HG02571 (cell line): ENCODE measurements around the gene RHBDL1.

ENCODE experiments used
- ATAC-seq: cut with Tn5 transposase; IDR thresholded peaks from one replicate; pipeline ENCODE4 v1.9.1; 2021; ENCODE audit warnings: mild to moderate bottlenecking, moderate library complexity; ENCODE audit not compliant: unreplicated experiment

RHBDL1 gene

DNA sequence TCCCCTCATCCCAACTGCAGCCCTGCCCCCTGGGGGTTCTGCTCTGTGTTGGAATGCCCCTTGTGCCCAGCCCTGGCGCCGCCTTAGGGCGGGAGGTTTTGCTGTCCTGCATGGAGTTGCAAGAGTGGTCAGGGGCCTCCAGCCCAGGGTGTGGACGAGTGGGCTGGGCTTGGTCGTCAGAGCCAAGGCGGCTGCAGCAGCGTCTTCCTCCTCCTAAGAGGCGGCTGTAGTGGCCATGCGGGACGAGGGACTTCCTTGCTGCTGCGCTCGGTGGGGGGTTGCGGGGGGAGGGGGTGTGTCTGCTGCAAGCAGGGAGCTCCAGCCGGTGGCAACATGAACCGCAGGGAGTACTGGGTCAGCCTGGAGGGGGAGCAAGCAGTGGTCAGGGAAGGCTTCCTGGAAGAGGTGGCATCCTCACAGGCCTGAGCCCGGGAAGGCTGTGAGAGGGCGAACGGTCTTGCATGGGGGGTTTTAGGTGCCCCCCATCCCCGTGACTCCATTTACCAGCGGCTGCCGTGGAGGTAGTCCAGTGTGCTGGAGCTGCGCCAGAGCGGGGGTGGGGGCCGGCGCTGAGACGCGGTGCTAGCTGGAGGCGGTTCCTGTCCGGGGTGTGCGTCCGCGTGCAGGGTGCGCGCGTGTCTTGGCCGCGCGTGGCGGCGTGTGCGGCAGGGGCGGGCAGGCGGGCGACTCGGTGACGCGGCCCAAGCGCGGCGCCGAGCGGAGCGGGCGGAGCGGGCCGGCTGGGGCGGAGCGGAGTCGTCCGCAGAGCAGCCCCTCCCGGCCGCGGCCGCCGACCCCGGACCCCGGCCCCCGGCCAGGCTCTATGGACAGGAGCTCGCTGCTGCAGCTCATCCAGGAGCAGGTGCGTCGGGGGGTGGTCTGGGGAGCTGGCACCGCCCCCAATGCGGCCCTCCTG, at the start of gene RHBDL1:
TSS of gene RHBDL1 (plus strand) at position 704 of the 916 bp plus-strand sequence. CDS start at position 824, 120 bp downstream.
- no peak for ATAC-seq

DNA sequence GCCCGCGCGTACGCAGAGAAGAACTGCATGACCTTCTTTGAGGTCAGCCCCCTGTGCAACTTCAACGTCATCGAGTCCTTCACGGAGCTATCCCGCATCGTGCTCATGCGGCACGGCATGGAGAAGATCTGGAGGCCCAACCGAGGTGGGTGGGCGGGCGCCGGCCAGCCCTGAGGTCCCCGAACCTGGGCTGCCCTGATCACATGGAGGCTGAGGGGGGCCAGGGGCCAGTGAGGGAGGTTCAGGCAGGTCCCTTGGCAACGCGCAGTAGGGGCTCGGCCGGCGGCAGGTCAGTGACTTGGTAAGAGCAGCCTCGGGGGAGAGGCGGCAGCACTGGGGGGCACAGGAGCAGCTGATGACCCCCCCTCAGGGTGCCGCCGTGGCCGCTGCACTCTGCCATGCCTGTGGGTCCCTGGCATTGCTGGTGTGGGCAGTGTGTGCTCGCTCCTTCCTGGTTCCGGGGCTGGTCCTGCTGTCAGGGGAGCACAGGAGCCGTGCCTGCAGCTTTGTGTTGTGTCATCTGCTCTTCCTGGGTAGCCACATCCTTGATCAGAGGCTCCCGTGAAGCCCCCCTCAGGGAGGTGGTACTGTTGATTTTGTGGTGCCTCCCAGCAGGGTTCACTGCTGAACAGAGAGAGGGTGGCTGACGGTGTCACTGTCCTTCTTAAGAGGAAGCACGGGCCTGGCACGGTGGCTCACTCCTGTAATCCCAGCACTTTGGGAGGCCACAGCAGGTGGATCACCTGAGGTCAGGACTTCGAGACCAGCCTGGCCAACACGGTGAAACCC, 49.3 kb upstream of the RHBDL1 start:
- ATAC-seq: no peak

DNA sequence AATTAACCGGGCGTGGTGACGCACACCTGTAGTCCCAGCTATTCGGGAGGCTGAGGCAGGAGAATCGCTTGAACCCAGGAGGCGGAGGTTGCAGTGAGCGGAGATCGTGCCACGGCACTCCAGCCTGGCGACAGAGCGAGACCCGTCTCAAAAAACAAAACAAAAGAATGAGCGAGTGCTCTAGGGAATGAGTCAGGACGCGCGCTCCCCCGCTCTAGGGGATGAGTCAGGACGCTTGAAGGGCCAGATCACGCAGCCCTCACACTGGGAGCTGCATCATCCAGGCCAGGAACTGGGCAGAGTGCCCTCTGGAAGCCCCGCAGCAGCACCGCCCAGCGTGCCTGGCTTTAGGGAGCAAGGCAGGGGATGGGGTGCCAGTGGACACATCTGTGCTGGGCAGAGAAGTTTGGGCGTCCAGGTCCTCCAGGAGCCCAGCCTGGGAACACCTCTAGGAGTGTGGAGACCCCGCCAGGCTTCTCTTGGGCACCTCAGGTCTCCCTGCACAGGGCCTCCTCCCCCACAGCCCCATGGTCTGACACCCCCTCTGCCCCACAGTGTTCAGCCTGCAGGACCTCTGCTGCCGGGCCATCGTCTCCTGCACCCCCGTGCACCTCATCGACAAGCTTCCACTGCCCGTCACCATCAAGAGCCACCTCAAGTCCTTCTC, 48.6 kb upstream of the RHBDL1 start:
- no peak for ATAC-seq

DNA sequence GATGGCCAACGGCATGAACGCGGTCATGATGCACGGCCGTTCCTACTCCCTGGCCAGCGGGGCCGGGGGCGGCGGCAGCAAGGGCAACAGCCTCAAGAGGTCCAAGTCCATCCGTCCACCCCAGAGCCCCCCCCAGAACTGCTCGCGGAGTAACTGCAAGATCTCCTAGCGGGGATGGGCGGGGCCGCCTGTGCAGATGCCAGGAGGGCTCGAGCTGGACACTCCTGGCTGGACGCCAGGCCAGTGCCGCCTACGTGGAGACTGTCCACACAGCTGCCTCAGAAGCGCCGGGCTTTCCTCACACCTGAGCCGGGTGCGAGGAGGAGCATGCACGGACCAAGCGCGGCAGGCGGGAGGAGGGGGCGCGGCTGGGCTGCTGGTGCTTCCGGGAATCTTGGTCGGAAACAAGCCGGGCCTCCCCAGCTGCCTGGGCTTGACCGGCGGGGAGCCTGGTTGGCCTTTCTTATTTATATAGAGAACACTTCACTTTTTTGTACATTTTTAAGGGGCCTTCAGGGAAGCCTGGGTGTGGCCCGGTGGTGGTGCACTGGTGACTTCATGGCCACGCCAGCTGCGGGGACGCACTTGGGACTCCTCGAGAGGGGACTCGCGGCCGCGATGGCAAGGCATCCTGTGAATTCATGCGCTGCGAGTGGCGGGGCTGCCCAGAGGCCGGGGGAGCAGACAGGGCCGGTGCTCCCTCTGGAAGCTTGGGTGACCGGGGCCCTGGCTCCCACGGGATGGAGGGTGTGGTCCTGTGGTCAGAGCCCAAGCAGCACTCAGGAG, 47.8 kb upstream of the RHBDL1 start:
- no peak for ATAC-seq

- no peak for ATAC-seq
These were observed 47.0 kb upstream of the RHBDL1 start for GRCh38 chr16:628321-629061.

DNA sequence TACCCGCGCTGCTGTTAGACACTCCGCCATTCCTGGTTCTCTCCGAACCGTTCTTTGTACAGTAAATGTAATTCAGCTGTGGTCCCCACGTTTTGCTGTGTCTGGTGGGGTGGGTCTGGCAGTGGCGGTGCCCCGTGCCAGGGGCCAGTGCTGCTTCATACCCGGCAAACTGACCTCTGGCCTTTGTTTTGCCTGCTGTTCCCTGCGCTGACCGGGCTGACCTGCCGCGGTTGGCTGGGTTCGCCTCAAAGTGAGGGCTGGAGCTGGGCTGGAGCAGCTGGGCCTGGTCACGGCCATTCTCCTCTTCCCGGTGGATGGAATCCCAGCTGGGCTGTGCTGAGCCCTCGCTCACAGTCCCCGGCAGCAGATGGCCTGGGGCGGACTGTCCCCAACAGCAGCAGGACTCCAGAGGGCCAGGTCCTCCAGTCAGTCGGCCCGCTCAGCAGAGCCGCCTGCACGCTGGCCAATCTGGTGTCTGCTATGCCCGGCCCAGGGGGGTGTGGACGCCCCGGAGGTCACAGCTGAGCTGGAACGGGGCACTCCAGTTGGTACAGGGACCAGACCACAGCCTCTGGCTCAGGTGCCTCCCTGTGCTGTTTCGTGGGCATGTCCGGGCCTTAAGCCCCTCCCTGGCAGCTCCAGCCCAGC, 46.2 kb upstream of the RHBDL1 start:
- no peak for ATAC-seq

- ATAC-seq: no peak
These were observed 45.6 kb upstream of the RHBDL1 start for GRCh38 chr16:629833-630248.

DNA sequence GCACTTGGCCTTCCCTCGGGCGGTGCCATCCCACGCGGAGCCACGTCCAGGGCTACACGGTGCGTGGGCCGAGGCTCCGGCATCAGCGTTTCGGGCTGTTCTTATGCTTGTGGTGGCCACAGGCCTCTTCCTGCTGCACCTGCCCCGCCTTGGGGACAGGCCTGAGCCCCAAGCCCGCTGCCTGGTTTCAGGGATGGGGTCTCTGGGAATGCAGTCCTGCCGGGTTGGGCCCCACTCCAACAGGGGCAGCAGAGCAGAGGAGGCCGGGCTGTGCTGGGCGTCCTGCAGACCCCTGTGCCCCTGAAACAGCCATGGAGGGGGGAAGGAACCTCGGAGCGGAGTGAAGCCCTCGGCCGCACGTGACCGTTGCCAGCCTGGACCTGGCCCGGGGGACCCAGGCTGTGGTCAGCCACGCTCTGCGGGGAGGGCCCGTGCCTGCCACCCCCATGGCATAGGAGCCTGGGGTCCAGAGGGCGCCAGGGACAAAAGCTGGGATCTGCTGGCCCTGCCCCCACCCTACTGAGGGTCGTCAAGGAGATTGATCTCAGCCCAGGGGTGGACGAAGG, 45.1 kb upstream of the RHBDL1 start:
- ATAC-seq: no peak

DNA sequence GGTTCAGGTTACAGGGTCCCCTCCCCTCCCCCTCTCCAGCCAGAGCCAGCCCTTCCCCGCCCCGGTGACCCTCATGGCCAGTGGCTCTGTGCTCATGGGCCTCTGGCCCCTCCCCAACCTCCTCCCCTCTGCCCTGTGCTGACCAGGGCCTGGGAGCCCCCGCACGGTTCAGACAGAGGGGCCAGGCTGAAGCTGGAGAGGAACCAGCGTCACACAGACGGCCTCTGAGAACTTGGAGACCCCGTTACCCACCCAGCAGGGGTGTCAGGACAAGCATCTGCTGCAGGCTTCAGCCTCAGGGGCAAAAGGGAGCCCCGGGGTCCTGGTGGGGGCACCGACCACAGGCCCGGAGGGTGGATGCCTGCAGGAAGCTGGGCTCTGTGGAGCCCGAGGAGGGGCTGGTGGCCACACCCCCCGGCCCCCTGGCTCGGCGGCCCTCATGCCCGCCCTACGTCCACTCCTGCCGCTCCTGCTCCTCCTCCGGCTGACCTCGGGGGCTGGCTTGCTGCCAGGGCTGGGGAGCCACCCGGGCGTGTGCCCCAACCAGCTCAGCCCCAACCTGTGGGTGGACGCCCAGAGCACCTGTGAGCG, 44.6 kb upstream of the RHBDL1 start, which contains the start of gene WFIKKN1:
TSS of gene WFIKKN1 (plus strand) at position 171 of the 591 bp plus-strand sequence. CDS start at position 440, 269 bp downstream.
- no peak for ATAC-seq

DNA sequence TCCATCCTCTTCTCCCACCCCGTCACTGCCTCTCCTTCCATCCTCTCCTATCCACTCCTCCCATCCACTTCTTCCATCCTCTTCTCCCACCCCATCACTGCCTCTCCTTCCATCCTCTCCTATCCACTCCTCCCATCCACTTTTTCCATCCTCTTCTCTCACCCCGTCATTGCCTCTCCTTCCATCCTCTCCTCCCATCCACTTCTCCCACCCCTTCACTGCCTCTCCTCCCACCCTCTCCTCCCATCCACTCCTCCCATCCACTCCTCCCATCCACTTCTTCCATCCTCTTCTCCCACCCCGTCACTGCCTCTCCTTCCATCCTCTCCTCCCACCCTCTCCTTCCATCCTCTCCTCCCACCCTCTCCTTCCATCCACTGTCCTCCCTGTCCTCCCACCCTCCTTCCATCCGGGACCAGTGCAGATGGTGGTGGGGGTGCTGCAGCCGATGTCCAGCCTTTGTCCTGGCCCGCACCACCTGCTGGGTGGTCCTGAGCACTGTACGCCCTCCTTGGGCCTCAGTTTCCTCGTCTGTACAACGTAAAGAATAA, 43.6 kb upstream of the RHBDL1 start:
- ATAC-seq: no peak

GRCh38 chr16:632486-633335, 42.8 kb upstream of the RHBDL1 start:
- ATAC-seq: no peak

DNA sequence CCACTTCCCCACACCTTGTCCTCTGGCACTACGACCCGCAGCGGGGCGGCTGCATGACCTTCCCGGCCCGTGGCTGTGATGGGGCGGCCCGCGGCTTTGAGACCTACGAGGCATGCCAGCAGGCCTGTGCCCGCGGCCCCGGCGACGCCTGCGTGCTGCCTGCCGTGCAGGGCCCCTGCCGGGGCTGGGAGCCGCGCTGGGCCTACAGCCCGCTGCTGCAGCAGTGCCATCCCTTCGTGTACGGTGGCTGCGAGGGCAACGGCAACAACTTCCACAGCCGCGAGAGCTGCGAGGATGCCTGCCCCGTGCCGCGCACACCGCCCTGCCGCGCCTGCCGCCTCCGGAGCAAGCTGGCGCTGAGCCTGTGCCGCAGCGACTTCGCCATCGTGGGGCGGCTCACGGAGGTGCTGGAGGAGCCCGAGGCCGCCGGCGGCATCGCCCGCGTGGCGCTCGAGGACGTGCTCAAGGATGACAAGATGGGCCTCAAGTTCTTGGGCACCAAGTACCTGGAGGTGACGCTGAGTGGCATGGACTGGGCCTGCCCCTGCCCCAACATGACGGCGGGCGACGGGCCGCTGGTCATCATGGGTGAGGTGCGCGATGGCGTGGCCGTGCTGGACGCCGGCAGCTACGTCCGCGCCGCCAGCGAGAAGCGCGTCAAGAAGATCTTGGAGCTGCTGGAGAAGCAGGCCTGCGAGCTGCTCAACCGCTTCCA, 42.0 kb upstream of the RHBDL1 start:
- ATAC-seq: no peak

DNA sequence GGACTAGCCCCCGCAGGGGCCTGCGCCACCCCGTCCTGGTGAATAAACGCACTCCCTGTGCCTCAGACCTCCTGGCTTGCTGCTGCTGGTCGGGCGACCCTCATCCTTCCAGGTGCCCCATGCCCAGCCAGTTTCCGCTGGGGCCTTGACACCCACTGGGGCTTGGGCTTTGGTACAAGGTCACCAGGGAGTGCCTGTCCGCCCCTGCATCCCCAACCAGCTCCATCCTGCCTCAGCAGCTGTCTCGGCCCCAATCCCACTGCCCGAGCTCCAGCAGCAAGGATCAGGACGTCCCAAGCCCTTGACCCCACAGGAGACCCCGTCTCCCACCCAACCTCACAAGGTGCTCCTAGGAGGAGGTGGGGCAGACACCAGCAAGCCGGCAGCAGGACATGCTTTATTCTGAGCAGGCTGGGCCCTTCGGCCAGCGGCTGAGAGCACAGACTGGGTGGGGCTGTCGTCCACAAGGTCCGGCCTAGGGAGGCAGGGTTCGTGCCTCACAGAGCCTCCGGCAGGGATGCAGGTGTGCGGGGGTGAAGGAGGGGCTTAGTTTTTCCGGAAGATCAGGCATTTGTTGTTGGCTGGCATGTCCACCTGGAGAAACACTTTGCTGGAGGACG, 41.3 kb upstream of the RHBDL1 start:
- ATAC-seq: no peak

DNA sequence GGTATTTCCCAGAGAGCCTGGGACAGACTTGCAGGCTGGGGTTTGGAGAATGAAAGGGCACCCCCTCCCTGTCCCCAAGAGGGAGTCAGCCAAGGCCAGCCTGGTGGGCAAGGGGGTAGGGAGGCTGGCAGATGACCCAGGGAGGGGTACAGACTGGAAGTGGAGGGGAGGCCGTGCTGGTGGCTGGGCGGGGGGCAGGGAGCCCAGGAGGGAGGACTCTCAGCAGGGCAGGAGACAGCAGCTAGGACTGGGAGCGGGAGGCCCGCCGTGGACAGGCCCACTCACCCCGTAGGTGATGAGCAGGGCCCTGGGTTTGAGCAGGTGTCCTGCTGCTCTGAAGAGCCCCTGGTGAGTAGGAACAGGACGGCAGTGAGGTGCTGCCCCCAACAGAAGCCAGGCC, 40.5 kb upstream of the RHBDL1 start:
- ATAC-seq: no peak

DNA sequence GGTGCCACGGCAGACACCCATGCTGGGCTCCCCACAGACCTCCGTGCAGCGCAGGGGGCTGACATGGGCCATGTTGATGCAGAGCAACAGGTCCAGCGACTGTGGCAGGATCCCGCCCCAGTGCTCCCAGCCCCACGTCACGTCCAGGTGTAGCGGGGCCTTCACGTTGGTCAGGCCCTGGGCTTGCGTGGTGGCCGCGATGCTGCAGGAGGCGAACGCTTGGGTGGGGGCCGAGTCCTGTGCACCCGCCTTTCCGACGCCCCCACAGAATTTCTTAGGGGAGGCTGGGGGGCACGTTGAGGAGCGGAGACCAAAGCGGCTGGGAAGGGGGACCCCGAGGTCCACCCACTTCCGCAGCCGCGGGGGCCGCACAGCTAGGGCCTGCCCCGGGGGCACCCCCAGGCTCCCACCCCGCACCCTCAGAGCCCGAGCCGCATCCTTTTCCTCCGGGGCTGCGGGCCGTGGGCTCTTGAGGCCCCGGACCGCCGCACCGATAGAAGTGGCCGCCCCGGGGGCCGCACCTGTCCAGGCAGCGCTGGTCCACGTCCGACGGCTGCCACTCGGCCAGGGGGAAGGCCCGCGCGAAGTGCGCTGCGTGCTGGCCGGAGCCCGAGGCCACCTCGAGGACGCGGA, 39.8 kb upstream of the RHBDL1 start:
- peak; percentile 4 for ATAC-seq
